Ecto neural progenitor cell (in vitro differentiated cells): Measurements from ENCODE around the gene FADS3.
A peak's percentile ranks its signal among the peaks of the same experiment; 100 is the strongest.

ENCODE experiments used
- DNase-seq: peaks from one replicate; pipeline ENCODE4 v3.0.0-alpha.2; 2018; ENCODE audit warnings: low spot score

FADS3 gene

GRCh38 chr11:61834278-61835048 lies 56.9 kb downstream of the FADS3 start:
- DNase-seq = no peak

GRCh38 chr11:61833926-61834277 lies 57.4 kb downstream of the FADS3 start:
- no peak for DNase-seq

GRCh38 chr11:61833471-61833870 lies 57.9 kb downstream of the FADS3 start:
- no peak for DNase-seq

GRCh38 chr11:61832754-61833153 lies 58.6 kb downstream of the FADS3 start:
- DNase-seq = no peak

- no peak for DNase-seq
Observed at GRCh38 chr11:61832207-61832606, 59.1 kb downstream of the FADS3 start.

- no peak for DNase-seq
Observed at GRCh38 chr11:61830237-61831105, 60.9 kb downstream of the FADS3 start.

- DNase-seq = no peak
Observed at GRCh38 chr11:61829806-61830205, 61.5 kb downstream of the FADS3 start.

GRCh38 chr11:61828629-61829407 lies 62.5 kb downstream of the FADS3 start:
- DNase-seq = peak; percentile 75

GRCh38 chr11:61828379-61828628 lies 63.0 kb downstream of the FADS3 start:
- DNase-seq = no peak

GRCh38 chr11:61827571-61828378 lies 63.6 kb downstream of the FADS3 start, which contains the start of gene FADS2:
TSS of gene FADS2 (plus strand) at chr11:61828300. CDS start at chr11:61828391, 91 bp downstream.
- DNase-seq = peak; percentile 98

- DNase-seq = no peak
Observed at GRCh38 chr11:61826930-61827570, 64.3 kb downstream of the FADS3 start.
